ENCODE results near the gene TRIM40.
"Not testable (repeated sequence)": the region's sequence is repeated elsewhere in the genome, so short reads cannot be mapped to it uniquely, and the experiment has no call there.

The TRIM40 gene

DNA sequence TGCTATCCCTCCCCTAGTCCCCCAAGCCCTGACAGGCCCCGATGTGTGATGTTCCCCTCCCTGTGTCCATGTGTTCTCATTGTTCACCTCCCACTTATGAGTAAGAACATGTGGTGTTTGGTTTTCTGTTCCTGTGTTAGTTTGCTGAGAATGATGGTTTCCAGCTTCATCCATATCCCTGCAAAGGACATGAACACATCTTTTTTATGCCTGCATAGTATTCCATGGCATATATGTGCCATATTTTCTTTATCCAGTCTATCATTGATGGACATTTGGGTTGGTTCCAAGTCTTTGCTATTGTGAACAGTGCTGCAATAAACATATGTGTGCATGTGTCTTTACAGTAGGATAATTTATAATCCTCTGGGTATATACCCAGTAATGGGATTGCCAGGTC lies 29.3 kb downstream of the TRIM40 start:
- DNase-seq = not testable (repeated sequence)

DNA sequence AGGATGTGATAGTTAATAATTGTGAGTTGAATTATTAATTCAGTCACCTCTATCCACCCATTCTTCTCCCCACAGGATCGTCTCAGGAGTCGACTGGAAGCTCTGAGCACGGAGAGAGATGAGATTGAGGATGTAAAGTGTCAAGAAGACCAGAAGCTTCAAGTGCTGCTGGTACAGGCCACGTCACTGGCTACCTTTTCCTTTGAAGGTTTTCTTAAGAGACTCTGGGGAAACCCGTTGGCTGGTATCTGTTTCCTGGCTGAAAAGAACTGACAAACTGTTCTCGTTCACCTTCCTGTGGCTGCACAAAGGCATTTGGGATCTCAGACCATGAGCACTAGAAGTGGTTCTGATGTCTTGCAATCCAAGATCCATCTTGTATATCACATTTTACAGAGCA lies 31.2 kb downstream of the TRIM40 start:
- DNase-seq = no peak

DNA sequence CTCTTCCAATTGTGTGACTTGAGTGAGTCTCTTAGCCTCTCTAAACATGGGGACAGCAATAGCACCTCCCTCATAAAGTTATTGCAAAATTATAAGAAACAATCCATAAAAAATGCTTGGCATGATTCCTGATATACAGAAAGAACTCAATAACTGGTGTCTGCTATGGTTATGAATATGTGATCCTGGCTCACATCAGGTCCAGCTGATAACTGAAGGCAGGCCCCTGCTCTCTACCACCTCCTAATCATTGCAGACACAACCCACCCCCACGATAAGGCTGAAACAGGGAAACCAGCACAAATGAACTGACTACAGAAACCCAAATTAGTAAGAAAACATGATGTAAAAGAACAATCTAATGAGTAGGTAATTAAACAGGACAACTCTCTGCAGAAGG lies 32.8 kb downstream of the TRIM40 start:
- no peak for DNase-seq

DNA sequence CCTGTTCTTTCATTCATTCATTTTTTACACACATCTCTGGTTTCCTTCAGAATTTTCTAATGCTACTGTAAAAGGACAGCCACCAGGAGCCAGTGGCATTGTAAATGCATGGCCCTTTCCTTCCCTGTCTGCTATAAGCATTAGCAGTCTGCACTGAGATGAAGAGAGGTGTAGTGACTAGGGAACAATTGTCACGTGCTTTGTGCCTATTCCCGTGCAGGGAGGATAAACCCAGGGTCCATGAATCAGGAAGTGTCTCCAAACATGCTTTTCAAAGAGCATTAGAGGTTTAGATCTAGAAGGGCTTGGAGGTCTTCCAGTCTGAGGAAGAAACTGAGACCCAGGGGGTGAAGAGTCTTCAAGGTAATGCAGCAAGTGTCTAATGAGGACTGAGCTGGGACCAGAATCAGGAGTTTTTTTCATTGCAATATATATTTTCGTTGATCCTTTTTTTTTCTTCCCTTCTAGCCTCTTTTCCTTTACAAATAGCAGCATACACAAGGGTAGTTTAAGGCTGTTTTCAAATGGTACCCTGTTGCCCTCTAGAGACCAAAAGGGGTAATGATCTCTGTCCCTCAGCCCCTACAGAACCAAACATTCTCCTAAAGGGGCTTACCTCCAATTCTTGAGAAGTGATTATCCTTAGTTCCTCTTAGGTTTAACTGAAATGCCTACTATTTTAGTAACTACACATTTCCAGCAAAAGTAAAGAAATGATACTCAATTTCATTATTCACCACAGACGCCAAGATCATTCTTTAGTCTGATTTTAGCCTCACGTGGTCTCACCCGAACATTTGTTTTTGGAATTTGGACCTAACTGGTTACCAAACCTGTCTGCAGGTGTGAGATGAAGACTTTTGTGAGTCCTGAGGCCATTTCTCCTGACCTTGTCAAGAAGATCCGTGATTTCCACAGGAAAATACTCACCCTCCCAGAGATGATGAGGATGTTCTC lies 34.0 kb downstream of the TRIM40 start:
- DNase-seq = no peak

DNA sequence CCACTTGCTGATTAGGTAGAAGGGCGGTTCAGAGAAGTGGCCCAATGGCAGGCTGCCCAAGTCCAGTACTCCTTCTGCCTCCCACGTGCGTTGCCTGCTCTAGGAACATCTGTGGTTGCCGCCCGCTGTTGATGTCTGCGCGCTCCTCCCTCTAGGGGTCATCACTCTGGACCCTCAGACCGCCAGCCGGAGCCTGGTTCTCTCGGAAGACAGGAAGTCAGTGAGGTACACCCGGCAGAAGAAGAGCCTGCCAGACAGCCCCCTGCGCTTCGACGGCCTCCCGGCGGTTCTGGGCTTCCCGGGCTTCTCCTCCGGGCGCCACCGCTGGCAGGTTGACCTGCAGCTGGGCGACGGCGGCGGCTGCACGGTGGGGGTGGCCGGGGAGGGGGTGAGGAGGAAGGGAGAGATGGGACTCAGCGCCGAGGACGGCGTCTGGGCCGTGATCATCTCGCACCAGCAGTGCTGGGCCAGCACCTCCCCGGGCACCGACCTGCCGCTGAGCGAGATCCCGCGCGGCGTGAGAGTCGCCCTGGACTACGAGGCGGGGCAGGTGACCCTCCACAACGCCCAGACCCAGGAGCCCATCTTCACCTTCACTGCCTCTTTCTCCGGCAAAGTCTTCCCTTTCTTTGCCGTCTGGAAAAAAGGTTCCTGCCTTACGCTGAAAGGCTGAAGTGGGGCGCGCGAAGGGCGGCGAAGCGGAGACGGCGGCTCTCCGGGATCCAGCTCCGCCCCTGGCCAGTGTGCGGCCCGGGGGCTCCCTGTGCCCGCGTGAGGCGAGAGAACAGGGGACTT lies 35.9 kb downstream of the TRIM40 start:
- no peak for DNase-seq

DNA sequence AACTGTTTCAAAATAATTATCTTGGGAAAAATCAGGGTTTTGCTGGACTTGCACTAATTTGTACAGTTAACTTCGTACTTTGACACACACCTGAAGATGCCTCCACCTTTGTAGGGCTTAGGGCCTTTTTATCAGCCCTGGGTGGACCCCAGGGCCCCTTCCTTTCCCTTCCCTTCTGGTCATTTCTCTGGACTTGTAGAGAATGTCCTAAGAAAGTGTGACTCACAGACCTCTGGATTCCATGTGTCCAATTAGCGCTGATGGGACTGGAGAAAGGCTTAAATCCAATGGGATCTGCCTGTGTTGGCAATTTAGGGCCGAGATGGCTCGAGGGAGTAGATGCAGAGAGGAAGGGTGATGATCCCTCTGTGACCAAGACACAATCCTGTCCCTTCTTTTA lies 36.7 kb downstream of the TRIM40 start:
- DNase-seq = no peak

DNA sequence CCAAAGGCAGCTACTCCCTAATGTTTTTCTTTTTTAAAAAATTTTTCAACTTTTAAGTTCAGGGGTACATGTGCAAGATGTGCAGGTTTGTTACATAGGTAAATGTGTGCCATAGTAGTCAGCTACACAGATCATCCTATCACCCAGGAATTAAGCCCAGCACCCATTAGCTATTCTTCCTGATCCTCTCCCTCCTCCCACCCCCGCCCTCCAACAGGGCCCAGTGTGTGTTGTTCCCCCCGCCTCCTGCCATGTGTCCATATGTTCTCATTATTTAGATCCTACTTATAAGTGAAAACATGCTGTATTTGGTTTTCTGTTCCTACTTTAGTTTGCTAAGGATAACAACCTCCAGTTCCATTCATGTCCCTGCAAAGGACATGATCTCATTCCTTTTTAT lies 39.8 kb downstream of the TRIM40 start:
- DNase-seq = no peak

DNA sequence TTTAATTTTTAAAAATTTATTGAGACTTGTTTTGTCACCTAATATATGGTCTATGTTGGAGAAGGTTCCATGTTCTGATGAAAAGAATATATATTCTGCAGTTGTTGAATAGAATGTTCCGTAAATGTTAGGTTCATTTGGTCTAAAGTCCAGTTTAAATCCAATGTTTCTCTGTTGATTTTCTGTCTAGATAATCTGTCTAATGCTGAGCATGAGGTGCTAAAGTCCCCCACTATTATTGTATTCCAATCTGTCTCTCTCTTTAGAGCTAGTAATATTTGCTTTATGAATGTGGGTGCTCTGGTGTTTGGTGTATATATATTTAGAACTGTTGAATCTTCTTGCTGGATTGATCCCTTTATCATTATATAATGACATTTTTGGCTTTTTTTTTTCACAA lies 42.9 kb downstream of the TRIM40 start:
- no peak for DNase-seq

DNA sequence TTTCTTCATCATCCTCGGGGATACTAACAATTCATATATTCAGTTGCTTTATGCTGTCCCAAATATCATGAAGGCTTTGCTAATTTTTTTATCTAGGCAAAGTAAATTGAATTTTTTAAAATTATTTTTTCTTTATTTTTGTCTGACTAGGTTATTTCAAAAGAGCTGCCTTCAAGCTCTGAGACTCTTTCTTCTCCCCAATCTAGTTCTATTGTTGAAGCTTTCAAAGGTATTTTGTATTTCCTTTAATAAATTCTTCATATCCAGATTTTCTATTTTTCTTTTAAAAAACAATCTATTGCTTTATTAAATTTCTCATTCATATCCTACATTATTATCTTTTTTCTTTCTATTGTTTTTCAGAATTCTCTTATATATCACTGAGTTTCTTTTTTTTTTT lies 44.2 kb downstream of the TRIM40 start:
- no peak for DNase-seq

DNA sequence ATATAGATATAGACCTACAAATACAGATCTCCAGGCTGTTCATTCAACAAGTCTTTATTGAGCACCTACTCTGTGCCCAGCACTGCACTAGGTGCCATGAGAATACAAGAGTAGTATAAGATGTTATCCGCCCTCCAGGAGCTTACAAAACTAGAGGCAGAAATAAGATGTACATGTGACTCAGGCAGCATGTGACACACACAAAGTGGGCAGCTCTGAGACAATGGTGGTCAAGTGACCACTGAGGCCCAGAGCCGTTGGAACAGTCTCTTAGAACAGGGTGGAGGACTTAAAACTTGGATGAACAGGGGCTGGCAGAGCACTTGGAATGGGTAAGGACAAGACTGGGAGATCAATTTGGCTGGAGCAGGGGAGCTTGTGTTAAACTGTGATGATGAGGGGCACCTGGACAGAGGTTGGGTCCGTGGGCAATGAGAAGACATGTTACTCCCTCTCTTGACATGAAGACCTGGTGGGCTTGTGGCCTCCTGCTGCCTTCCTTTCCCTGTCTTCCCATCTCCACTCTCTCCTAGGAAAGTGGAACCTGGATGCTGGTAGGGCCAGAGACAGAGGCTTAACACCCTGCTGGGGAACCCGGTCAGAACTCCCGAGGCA lies 48.6 kb downstream of the TRIM40 start:
- DNase-seq = no peak

DNA sequence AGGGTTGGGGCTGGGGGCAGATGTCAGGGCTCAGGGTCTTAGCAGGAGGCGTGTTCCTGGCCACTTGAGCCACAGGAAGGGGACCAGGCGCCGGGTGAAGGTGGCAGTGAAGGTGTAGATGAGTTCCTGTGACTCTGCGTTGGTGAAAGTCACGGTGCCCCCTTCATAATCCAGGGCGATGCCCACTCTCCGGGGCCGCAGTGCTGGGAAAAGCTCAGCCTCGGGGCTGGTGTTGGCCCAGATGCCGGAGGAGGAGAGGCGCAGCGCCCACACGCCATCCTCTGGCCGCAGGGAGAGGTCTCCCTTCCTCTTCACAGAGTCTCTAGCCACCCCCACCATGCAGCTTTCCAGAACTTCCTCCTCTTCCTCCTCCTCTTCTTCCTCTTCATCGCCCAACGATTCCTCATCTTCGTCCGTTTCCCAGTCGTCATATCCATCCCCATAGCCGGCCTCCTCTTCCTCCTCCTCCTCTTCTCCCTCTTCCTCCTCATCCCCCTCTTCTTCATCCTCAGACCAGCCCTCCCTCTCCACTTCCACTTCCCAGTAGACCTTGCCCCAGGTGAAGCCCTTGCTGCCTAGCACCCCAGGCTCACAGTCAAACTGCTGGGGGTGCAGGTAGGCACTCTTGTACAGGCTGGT lies 50.0 kb downstream of the TRIM40 start:
- DNase-seq = no peak

DNA sequence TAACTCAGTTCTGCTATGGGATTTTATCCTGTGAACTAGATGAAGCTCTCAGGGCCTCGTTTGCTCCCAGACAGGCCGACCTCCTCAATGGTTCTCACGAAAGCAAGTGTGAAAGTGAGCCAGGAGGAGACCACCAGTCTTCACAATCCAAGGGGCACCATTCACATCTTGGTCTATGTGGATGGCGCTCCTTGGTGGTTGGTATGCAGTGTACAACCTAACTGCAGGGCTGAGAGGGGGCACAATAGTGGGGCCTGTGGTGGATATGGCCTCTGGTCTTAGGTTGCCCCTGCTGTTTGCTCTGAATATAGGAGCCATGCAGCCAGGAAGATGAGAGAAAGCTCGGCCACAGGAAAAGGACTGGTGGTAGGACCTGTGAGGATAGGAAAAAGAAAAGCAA lies 52.6 kb downstream of the TRIM40 start:
- DNase-seq = no peak

DNA sequence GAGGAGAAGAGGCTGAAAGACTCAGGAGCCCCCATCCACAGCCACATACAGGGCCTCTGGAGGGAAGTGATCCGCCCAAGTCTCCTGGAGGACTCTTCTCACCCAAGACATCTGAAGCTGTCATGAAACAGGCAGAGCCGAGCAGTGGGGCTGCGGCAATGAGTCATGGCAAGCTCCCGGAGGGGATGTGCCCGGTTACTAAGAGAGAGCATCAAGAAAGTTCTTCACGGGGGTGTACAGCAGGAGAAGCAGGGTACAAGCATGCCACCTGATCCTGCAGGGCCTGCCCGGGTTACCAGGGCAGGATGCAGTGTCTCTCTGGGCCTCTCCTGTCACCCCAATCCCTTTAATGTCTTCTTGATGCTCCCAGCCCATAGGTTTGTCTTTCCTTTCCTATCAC lies 56.1 kb downstream of the TRIM40 start:
- no peak for DNase-seq

DNA sequence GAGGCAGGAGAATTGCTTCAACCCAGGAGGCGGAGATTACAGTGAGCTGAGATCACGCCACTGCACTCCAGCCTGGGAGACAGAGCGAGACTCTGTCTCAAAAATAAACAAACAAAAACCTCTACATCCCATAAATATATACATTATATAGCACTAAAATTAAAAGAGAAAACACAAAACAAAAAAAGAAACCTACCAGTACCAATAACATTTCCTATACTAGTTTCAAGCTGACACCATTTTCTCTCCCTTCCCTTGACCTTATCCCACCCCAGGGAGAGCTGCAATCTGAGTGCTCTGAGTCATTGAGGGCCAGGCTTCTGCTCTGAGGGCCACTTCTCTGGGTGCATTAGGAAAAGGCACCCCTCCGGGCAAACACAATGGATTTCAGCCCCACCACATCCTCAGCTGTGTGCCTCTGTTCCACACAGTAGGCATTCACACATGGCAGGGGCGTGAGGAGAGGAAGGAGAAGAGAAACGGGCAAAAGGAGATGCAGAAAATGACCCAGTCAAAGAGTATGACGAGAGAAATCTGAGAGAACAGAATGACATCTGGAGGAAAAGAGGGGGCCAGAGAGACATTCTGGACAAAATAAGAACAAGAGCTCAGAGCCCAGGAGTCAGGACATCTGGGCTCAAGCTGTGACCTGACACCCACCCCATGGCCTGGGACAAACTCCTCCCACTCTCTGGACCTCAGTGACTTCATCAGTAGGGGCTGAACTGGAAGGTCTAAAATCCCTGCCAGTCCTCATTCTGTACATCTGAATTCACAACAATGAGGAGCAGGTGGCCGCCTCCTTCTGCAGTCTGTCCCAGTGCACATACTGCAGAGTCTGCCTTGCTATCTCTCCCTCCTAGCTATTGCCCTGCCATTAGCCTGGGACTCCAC lies 59.1 kb downstream of the TRIM40 start:
- DNase-seq = no peak

DNA sequence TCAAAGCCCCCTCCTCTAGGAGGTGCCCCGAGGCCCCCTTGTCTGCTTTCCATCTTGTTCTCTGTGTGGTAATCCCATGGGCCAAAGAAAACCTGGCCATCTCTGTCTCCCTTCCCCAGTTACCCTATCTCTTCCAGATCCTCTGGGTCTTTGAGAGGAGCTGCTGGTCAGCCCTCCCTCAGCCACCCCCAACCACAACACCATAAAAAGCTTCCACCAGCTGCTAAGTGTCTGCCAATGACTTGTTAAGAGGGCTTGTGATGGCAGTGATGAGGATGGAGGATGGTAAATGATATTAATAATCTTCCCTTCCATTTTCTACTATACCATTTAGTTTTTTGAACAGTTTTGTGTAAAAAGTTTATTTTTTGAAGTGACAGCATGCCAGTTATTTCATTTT lies 60.0 kb downstream of the TRIM40 start:
- no peak for DNase-seq

DNA sequence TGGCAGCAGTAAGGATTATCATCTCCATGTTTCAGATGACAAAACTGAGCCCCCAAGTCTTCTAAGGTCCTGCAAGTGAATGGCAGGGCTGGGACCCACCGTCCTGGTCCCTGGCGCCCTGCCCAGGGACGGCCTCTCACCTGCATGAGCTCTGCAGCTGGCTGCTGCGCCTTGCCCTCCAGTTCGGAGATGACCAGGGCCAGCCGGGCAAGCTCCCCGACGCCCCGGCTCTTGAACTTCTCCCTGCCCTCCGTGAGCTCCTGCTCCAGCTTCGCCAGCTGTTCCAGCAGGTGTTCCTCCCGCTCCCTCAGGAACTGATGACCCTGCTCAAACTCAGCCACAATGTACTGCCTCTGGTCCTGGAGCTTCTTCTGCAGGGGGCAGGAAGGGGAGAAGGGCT lies 60.4 kb downstream of the TRIM40 start:
- no peak for DNase-seq
